Fibroblast of lung (primary cell): ENCODE data around the gene IMMP2L. TPM values are rescaled to one million over a fixed set of nuclear protein-coding genes. Genes with fewer than 3 reads are reported as not detected.

Experiments
- DNase-seq, 2 donors: peaks; one replicate each; pipeline versions ENCODE4 v3.0.0 to v3.0.0-alpha.2; 2010; ENCODE audit warnings: low read depth in 2 of 2
- H2AFZ ChIP-seq: 2 replicates; pipeline ENCODE4 v1.5.1; 2012; ENCODE audit warnings: low read length, control low read depth, inconsistent platforms
- H3K27ac ChIP-seq: 2 replicates; pipeline ENCODE4 v1.5.1; 2011; ENCODE audit warnings: low read length, control low read depth; ENCODE audit not compliant: insufficient read depth
- H3K27me3 ChIP-seq: 2 replicates; pipeline ENCODE4 v1.5.1; 2011; ENCODE audit warnings: mild to moderate bottlenecking, low read length; ENCODE audit not compliant: control insufficient read depth, insufficient read depth
- H3K36me3 ChIP-seq: 2 replicates; pipeline ENCODE4 v1.5.1; 2011; ENCODE audit warnings: low read length; ENCODE audit not compliant: control insufficient read depth, insufficient read depth
- H3K4me1 ChIP-seq: 2 replicates; pipeline ENCODE4 v1.5.1; 2011; ENCODE audit warnings: low read length; ENCODE audit not compliant: control insufficient read depth, insufficient read depth; ENCODE audit errors: extremely low read depth
- H3K4me2 ChIP-seq: 2 replicates; pipeline ENCODE4 v1.5.1; 2011; ENCODE audit warnings: low read length, control low read depth; ENCODE audit not compliant: insufficient read depth; ENCODE audit errors: extremely low read depth
- H3K4me3 ChIP-seq, 4 experiments: fragments of 200-600 bp in 1 of 4; sonication (generic) in 1 of 4; replicated peaks in 1 of 4; 2 replicates each; pipeline ENCODE4 v1.5.1; 2011 to 2016; ENCODE audit warnings: low read length in 4 of 4, low read depth in 3 of 4, mild to moderate bottlenecking in 3 of 4, control low read depth in 2 of 4, inconsistent platforms in 1 of 4, mixed read lengths in 1 of 4; ENCODE audit not compliant: insufficient read depth in 1 of 4; ENCODE audit errors: control extremely low read depth in 1 of 4
- H3K79me2 ChIP-seq: 2 replicates; pipeline ENCODE4 v1.5.1; 2012; ENCODE audit warnings: mild to moderate bottlenecking, low read length, inconsistent platforms; ENCODE audit not compliant: control insufficient read depth, insufficient read depth
- H3K9ac ChIP-seq: 2 replicates; pipeline ENCODE4 v1.5.1; 2011; ENCODE audit warnings: mild to moderate bottlenecking, low read length, control low read depth; ENCODE audit not compliant: insufficient read depth
- H3K9me3 ChIP-seq: 2 replicates; pipeline ENCODE4 v1.5.1; 2012; ENCODE audit warnings: low read depth, low read length; ENCODE audit not compliant: control insufficient read depth, insufficient read depth
- H4K20me1 ChIP-seq: 2 replicates; pipeline ENCODE4 v1.5.1; 2011; ENCODE audit warnings: low read length; ENCODE audit not compliant: control insufficient read depth, insufficient read depth; ENCODE audit errors: extremely low read depth
- EZH2 ChIP-seq: IDR thresholded peaks from 2 replicates; pipeline ENCODE4 v1.5.1; 2012; ENCODE audit warnings: low read length, control low read depth, mild to moderate bottlenecking; ENCODE audit errors: missing control alignments
- polyA plus RNA-seq, 2 donors: library from polyadenylated mRNA; depleted of rRNA in 1 of 2; stranded (reverse) in 1 of 2; unstranded in 1 of 2; fragments of >200 nt; gene quantifications; 2 replicates each; pipeline ENCODE4 v1.2.1, GENCODE V29; 2011 to 2012; ENCODE audit warnings: missing spikeins in 1 of 2
- total RNA-seq: library from RNA; depleted of rRNA; stranded (reverse); fragments of >200 nt; gene quantifications from 2 replicates; pipeline ENCODE4 v1.2.1, GENCODE V29; 2014
- TF ChIP-seq, protein P1 (sequence below), 2 donors: IDR thresholded peaks in 1 of 2; conservative IDR thresholded peaks in 1 of 2; 1 replicate in 1 of 2; 2 replicates in 1 of 2; pipeline ENCODE4 v1.5.1; 2011 to 2012; ENCODE audit warnings: low read length in 2 of 2, control low read depth in 1 of 2, inconsistent platforms in 1 of 2, low read depth in 1 of 2, mild to moderate bottlenecking in 1 of 2

IMMP2L gene
- total and polyA plus RNA-seq, 2 donors (not counting 1 experiment from before 2014, with no cell fraction given), result 6.9 to 14.4 TPM

DNA sequence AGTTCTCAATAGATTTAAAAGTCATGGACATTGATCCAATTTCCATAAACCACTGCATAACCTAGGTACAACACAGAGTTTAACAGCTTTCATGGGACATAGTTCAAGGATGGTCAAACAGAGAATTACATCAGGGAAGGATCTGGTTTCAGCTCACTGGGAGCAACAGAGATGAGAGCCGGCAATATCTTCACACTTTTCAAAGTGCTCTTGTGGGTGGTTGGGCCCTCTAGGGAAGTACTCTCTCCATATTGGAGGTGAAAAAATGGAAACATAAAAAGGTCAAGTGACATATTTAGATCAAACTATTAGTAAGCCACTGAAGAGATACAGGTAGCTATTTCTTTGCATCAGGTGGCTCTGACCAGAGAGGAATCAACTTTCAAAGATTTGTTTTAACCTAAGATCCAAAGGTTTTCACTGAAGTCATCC, 533.1 kb downstream of the IMMP2L start:
- Histone ChIP-seq H2AFZ (no peak overlapping the region), H3K9ac (no peak overlapping the region), H3K79me2 (no peaks in the 10 kb centered on the region), H3K9me3 (no peaks in the 10 kb centered on the region), H4K20me1 (no peaks in the 10 kb centered on the region), H3K4me1 (peaks cover 4% of the 10 kb centered on the region), H3K36me3 (no peaks in the 10 kb centered on the region), H3K27ac (no peak overlapping the region), H3K4me3 (no peak overlapping the region), H3K27me3 (no peaks in the 10 kb centered on the region), H3K4me2 (no peak overlapping the region)
- DNase-seq, result no peak
- TF ChIP-seq EZH2, result no peak
- TF ChIP-seq, protein P1, sequence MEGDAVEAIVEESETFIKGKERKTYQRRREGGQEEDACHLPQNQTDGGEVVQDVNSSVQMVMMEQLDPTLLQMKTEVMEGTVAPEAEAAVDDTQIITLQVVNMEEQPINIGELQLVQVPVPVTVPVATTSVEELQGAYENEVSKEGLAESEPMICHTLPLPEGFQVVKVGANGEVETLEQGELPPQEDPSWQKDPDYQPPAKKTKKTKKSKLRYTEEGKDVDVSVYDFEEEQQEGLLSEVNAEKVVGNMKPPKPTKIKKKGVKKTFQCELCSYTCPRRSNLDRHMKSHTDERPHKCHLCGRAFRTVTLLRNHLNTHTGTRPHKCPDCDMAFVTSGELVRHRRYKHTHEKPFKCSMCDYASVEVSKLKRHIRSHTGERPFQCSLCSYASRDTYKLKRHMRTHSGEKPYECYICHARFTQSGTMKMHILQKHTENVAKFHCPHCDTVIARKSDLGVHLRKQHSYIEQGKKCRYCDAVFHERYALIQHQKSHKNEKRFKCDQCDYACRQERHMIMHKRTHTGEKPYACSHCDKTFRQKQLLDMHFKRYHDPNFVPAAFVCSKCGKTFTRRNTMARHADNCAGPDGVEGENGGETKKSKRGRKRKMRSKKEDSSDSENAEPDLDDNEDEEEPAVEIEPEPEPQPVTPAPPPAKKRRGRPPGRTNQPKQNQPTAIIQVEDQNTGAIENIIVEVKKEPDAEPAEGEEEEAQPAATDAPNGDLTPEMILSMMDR (conservative IDR thresholded peaks at IDR 0.05 in 1 of 2, IDR thresholded peaks at IDR 0.05 in 1 of 2; ENCODE audit: low read depth in 1 of 2, low read length in 2 of 2), result no peak

DNA sequence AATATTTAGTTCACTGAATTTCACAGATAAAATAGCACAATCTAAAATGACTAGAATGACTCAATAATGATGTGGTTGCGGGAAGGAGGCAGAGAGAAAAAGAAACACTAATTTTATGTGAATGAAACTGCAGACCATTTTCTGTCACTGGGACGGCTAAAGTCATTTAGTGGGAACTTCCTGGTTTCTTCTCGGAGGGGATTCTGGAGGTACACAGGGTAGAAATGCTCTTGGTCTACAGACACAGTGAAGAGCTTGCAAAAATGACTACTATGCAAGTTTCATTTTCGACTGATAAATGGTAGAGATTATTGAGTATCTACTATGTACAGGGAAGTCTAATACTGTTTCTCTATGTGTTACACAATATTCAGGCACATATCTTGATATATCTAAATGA, 534.9 kb downstream of the IMMP2L start:
- TF ChIP-seq, protein P1 (conservative IDR thresholded peaks at IDR 0.05 in 1 of 2, IDR thresholded peaks at IDR 0.05 in 1 of 2; ENCODE audit: low read depth in 1 of 2, low read length in 2 of 2), result no peak
- TF ChIP-seq EZH2, result no peak
- Histone ChIP-seq H3K36me3 (no peaks in the 10 kb centered on the region), H3K9ac (no peak overlapping the region), H3K27me3 (no peaks in the 10 kb centered on the region), H3K9me3 (no peaks in the 10 kb centered on the region), H3K4me2 (no peak overlapping the region), H3K4me3 (no peak overlapping the region), H3K27ac (no peak overlapping the region), H3K79me2 (no peaks in the 10 kb centered on the region), H4K20me1 (no peaks in the 10 kb centered on the region), H3K4me1 (peaks cover 4% of the 10 kb centered on the region), H2AFZ (no peak overlapping the region)
- DNase-seq, result no peak

DNA sequence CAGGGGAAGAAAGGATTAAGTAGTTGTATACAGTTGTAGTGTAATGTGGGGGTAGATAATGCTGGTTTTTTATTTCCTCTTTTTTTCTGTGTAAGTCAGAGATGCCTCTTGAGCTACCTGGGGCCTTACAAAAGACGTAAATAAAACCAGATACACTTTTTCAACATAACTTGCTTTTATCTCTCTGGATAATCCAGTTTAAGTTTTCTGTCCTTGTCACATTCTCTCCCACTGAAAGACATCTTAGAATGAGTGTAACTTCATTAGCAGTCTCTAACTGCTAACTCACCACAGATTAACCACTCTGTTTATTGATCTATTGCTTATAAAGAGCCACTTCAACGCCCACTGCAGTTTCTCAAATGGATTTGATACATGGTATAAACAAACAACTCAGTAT, 535.5 kb downstream of the IMMP2L start:
- TF ChIP-seq, protein P1 (conservative IDR thresholded peaks at IDR 0.05 in 1 of 2, IDR thresholded peaks at IDR 0.05 in 1 of 2; ENCODE audit: low read depth in 1 of 2, low read length in 2 of 2), result no peak
- TF ChIP-seq EZH2, result no peak
- no peak for DNase-seq
- Histone ChIP-seq H3K9ac (no peak overlapping the region), H3K36me3 (no peaks in the 10 kb centered on the region), H2AFZ (no peak overlapping the region), H3K4me3 (no peak overlapping the region), H3K4me1 (peaks cover 4% of the 10 kb centered on the region), H3K27ac (no peak overlapping the region), H4K20me1 (no peaks in the 10 kb centered on the region), H3K9me3 (no peaks in the 10 kb centered on the region), H3K79me2 (no peaks in the 10 kb centered on the region), H3K4me2 (no peak overlapping the region), H3K27me3 (no peaks in the 10 kb centered on the region)
